Thoracic aorta (tissue), 2 donors: ENCODE measurements around the gene DUOX1. TPM values are rescaled to one million over a fixed set of nuclear protein-coding genes. Genes with fewer than 3 reads are reported as not detected.
"Not testable (repeated sequence)": the region's sequence is repeated elsewhere in the genome, so short reads cannot be mapped to it uniquely, and the experiment has no call there.

Experiments
- ATAC-seq: fragments of 150-250 bp; one replicate; pipeline ENCODE4 v1.8.0; 2017; ENCODE audit warnings: low read depth; ENCODE audit not compliant: insufficient number of reproducible peaks, low FRiP score
- DNase-seq: peaks from one replicate; pipeline ENCODE4 v3.0.0-alpha.2; 2020; ENCODE audit warnings: low spot score
- H3K27ac ChIP-seq, 2 donors: fragments of 200-600 bp; sonication (generic); 1 replicate in 1 of 2; 2 replicates in 1 of 2; pipeline ENCODE4 v1.5.1; 2016; ENCODE audit warnings: mild to moderate bottlenecking in 2 of 2, moderate library complexity in 2 of 2
- H3K27me3 ChIP-seq: fragments of 200-600 bp; sonication (generic); replicated peaks from 2 replicates; pipeline ENCODE4 v1.6.0; 2016; ENCODE audit warnings: mild to moderate bottlenecking; ENCODE audit not compliant: insufficient read depth
- H3K36me3 ChIP-seq: fragments of 200-600 bp; sonication (generic); one replicate; pipeline ENCODE4 v1.5.1; 2016
- H3K4me1 ChIP-seq, 2 donors: fragments of 200-600 bp; sonication (generic); 1 replicate in 1 of 2; 2 replicates in 1 of 2; pipeline versions ENCODE4 v1.5.1 to v1.6.0; 2016; ENCODE audit warnings: low read depth in 2 of 2, mild to moderate bottlenecking in 1 of 2; ENCODE audit not compliant: control insufficient read depth in 1 of 2
- H3K4me3 ChIP-seq: fragments of 200-600 bp; sonication (generic); 2 replicates; pipeline ENCODE4 v1.5.1; 2016; ENCODE audit warnings: mild to moderate bottlenecking
- H3K9me3 ChIP-seq: fragments of 200-600 bp; sonication (generic); 2 replicates; pipeline ENCODE4 v1.5.1; 2016
- CTCF ChIP-seq: fragments of 200-600 bp; sonication (generic); IDR thresholded peaks from one replicate; pipeline ENCODE4 v1.5.1; 2019; ENCODE audit warnings: antibody characterized with exemption
- total RNA-seq, 2 donors: library from RNA; depleted of rRNA; stranded (reverse); fragments of >200 nt; gene quantifications; one replicate each; pipeline versions ENCODE4 v1.1.0 to v1.2.3, GENCODE V29; 2016

Gene DUOX1
- total RNA-seq, 2 donors from 2014 or later, result 0.56 to 0.68 TPM

- Histone ChIP-seq H3K4me3 (no peak overlapping the region), H3K4me1 (no peaks in the 10 kb centered on the region), H3K9me3 (no peaks in the 10 kb centered on the region), H3K27me3 (no peaks in the 10 kb centered on the region), H3K36me3 (no peaks in the 10 kb centered on the region), H3K27ac (no peak overlapping the region)
- DNase-seq (no peak), ATAC-seq (no peak)
- TF ChIP-seq CTCF, result no peak
Measured at GRCh38 chr15:45100884-45101625, 28.7 kb upstream of the DUOX1 start.

GRCh38 chr15:45101749-45102148, 28.0 kb upstream of the DUOX1 start:
- no peak overlapping the region for H3K4me3 ChIP-seq
- DNase-seq (no peak), ATAC-seq (no peak)
- no peak for TF ChIP-seq CTCF
- H3K36me3 ChIP-seq, result no peaks in the 10 kb centered on the region
- H3K27ac ChIP-seq, result no peak overlapping the region
- no peaks in the 10 kb centered on the region for H3K27me3 ChIP-seq
- no peaks in the 10 kb centered on the region for H3K9me3 ChIP-seq
- no peaks in the 10 kb centered on the region for H3K4me1 ChIP-seq

- ATAC-seq (no peak), DNase-seq (no peak)
- Histone ChIP-seq H3K36me3 (no peaks in the 10 kb centered on the region), H3K4me3 (no peak overlapping the region), H3K27me3 (no peaks in the 10 kb centered on the region), H3K27ac (no peak overlapping the region), H3K4me1 (no peaks in the 10 kb centered on the region), H3K9me3 (no peaks in the 10 kb centered on the region)
- no peak for TF ChIP-seq CTCF
Measured at GRCh38 chr15:45102226-45102625, 27.6 kb upstream of the DUOX1 start.

- not testable (repeated sequence) for DNase-seq, H3K36me3 ChIP-seq
Measured at GRCh38 chr15:45104170-45104569, 25.6 kb upstream of the DUOX1 start.

GRCh38 chr15:45105586-45105985, 24.2 kb upstream of the DUOX1 start:
- DNase-seq (no peak), ATAC-seq (no peak)
- Histone ChIP-seq H3K4me1 (no peaks in the 10 kb centered on the region), H3K36me3 (no peaks in the 10 kb centered on the region), H3K4me3 (no peak overlapping the region), H3K27me3 (no peaks in the 10 kb centered on the region), H3K9me3 (no peaks in the 10 kb centered on the region), H3K27ac (no peak overlapping the region)
- TF ChIP-seq CTCF, result no peak

More at GRCh38 chr15:45104170-45104569, 25.6 kb upstream of the DUOX1 start:
- H3K4me3 ChIP-seq, H3K27me3 ChIP-seq, H3K4me1 ChIP-seq, H3K27ac ChIP-seq, H3K9me3 ChIP-seq, ATAC-seq: not testable (repeated sequence)
